H9 (cell line): Measurements from ENCODE around the gene BRAT1. TPM values are rescaled to one million over a fixed set of nuclear protein-coding genes. Genes with fewer than 3 reads are reported as not detected.

Experiments used
- DNase-seq: peaks from one replicate; pipeline ENCODE4 v3.0.0-alpha.2; 2017
- H2AFZ ChIP-seq: one replicate; pipeline ENCODE4 v1.6.1; 2013; ENCODE audit warnings: mild to moderate bottlenecking, low read length, control low read depth, moderate library complexity
- H2AK5ac ChIP-seq: 2 replicates; pipeline ENCODE4 v1.6.1; 2013; ENCODE audit warnings: low read length, control low read depth, mixed read lengths; ENCODE audit not compliant: insufficient read length
- H2BK120ac ChIP-seq: one replicate; pipeline ENCODE4 v1.6.1; 2013; ENCODE audit warnings: low read depth, mild to moderate bottlenecking, low read length, control low read depth, inconsistent platforms; ENCODE audit not compliant: poor library complexity, severe bottlenecking
- H2BK12ac ChIP-seq: 2 replicates; pipeline ENCODE4 v1.6.1; 2013; ENCODE audit warnings: low read length, control low read depth, mixed read lengths, low read depth; ENCODE audit not compliant: insufficient read length
- H2BK15ac ChIP-seq: 2 replicates; pipeline ENCODE4 v1.6.1; 2013; ENCODE audit warnings: low read depth, low read length, control low read depth
- H2BK20ac ChIP-seq: one replicate; pipeline ENCODE4 v1.6.1; 2013; ENCODE audit warnings: low read depth, mild to moderate bottlenecking, low read length, control low read depth, inconsistent platforms; ENCODE audit not compliant: poor library complexity, severe bottlenecking
- H2BK5ac ChIP-seq: 2 replicates; pipeline ENCODE4 v1.6.1; 2013; ENCODE audit warnings: low read length, control low read depth, mixed read lengths; ENCODE audit not compliant: insufficient read length
- H3K14ac ChIP-seq: 2 replicates; pipeline ENCODE4 v1.6.1; 2013; ENCODE audit warnings: low read length, control low read depth; ENCODE audit not compliant: insufficient read depth
- H3K18ac ChIP-seq: 2 replicates; pipeline ENCODE4 v1.6.1; 2013; ENCODE audit warnings: low read depth, mild to moderate bottlenecking, mixed read lengths, low read length, control low read depth; ENCODE audit not compliant: insufficient read length
- H3K23ac ChIP-seq: 2 replicates; pipeline ENCODE4 v1.6.1; 2013; ENCODE audit warnings: low read length, control low read depth, mixed read lengths, low read depth; ENCODE audit not compliant: insufficient read length
- H3K23me2 ChIP-seq: 2 replicates; pipeline ENCODE4 v1.6.1; 2013; ENCODE audit warnings: low read depth, mild to moderate bottlenecking, mixed read lengths, low read length, control low read depth; ENCODE audit not compliant: insufficient read length, poor library complexity, severe bottlenecking
- H3K27ac ChIP-seq: 2 replicates; pipeline ENCODE4 v1.5.1; 2013; ENCODE audit warnings: low read length, control low read depth, mixed read lengths, low read depth; ENCODE audit not compliant: insufficient read length
- H3K27me3 ChIP-seq: 2 replicates; pipeline ENCODE4 v1.6.1; 2013; ENCODE audit warnings: low read length, control low read depth, inconsistent platforms; ENCODE audit not compliant: insufficient read depth
- H3K4ac ChIP-seq: 2 replicates; pipeline ENCODE4 v1.6.1; 2013; ENCODE audit warnings: low read depth, mild to moderate bottlenecking, control low read depth, inconsistent platforms, low read length, moderate library complexity
- H3K4me1 ChIP-seq: 2 replicates; pipeline ENCODE4 v1.6.1; 2013; ENCODE audit warnings: low read length, control low read depth, inconsistent platforms; ENCODE audit not compliant: insufficient read depth
- H3K4me2 ChIP-seq: 2 replicates; pipeline ENCODE4 v1.6.1; 2013; ENCODE audit warnings: low read length, control low read depth, mixed read lengths; ENCODE audit not compliant: insufficient read length, insufficient read depth
- H3K56ac ChIP-seq: 2 replicates; pipeline ENCODE4 v1.6.1; 2013; ENCODE audit warnings: low read depth, mild to moderate bottlenecking, mixed read lengths, low read length, control low read depth; ENCODE audit not compliant: insufficient read length
- H3K79me1 ChIP-seq: 2 replicates; pipeline ENCODE4 v1.6.1; 2013; ENCODE audit warnings: low read depth, mild to moderate bottlenecking, moderate library complexity, low read length, control low read depth, inconsistent platforms; ENCODE audit not compliant: insufficient read depth, poor library complexity, severe bottlenecking
- H3K79me2 ChIP-seq: 2 replicates; pipeline ENCODE4 v1.6.1; 2013; ENCODE audit warnings: low read length, control low read depth, inconsistent platforms; ENCODE audit not compliant: insufficient read depth
- H3K9ac ChIP-seq: 2 replicates; pipeline ENCODE4 v1.6.1; 2013; ENCODE audit warnings: low read length, control low read depth, mixed read lengths; ENCODE audit not compliant: insufficient read length; ENCODE audit errors: extremely low read depth
- H3K9me3 ChIP-seq: one replicate; pipeline ENCODE4 v1.6.1; 2013; ENCODE audit warnings: low read depth, low read length, inconsistent platforms; ENCODE audit not compliant: control insufficient read depth
- H3T11ph ChIP-seq: one replicate; pipeline ENCODE4 v1.6.1; 2013; ENCODE audit warnings: mild to moderate bottlenecking, low read length, control low read depth, inconsistent platforms
- H4K20me1 ChIP-seq: one replicate; pipeline ENCODE4 v1.6.1; 2013; ENCODE audit not compliant: control insufficient read depth, insufficient read length, insufficient read depth
- H4K5ac ChIP-seq: 2 replicates; pipeline ENCODE4 v1.6.1; 2013; ENCODE audit warnings: low read depth, mild to moderate bottlenecking, mixed read lengths, low read length, control low read depth; ENCODE audit not compliant: insufficient read length
- H4K8ac ChIP-seq: replicated peaks from 2 replicates; pipeline ENCODE4 v1.6.1; 2013; ENCODE audit warnings: low read length, control low read depth, mixed read lengths, low read depth; ENCODE audit not compliant: insufficient read length
- H4K91ac ChIP-seq: 2 replicates; pipeline ENCODE4 v1.6.1; 2013; ENCODE audit warnings: low read depth, mild to moderate bottlenecking, moderate library complexity, mixed read lengths, low read length, control low read depth; ENCODE audit not compliant: insufficient read length
- H3K27ac Mint-ChIP-seq, 3 experiments: 2 replicates in 2 of 3; 3 replicates in 1 of 3; pipeline ENCODE4 v1.8.0; 2020 to 2021; ENCODE audit warnings: mixed read lengths in 3 of 3, mild to moderate bottlenecking in 1 of 3, moderate library complexity in 1 of 3
- H3K27me3 Mint-ChIP-seq: 2 replicates; pipeline ENCODE4 v1.8.0; 2021; ENCODE audit warnings: low read depth, mild to moderate bottlenecking, moderate library complexity, mixed read lengths
- H3K36me3 Mint-ChIP-seq, 3 experiments: 2 replicates in 2 of 3; 3 replicates in 1 of 3; pipeline ENCODE4 v1.8.0; 2020 to 2021; ENCODE audit warnings: low read depth in 3 of 3, mixed read lengths in 3 of 3; ENCODE audit not compliant: insufficient read depth in 1 of 3
- H3K4me1 Mint-ChIP-seq, 2 experiments: 2 replicates each; pipeline ENCODE4 v1.8.0; 2020; ENCODE audit warnings: mixed read lengths in 2 of 2
- H3K4me3 Mint-ChIP-seq, 2 experiments: 2 replicates in 1 of 2; 3 replicates in 1 of 2; pipeline ENCODE4 v1.8.0; 2020 to 2021; ENCODE audit warnings: mild to moderate bottlenecking in 2 of 2, mixed read lengths in 2 of 2, moderate library complexity in 1 of 2
- H3K9me3 Mint-ChIP-seq, 2 experiments: 2 replicates in 1 of 2; 3 replicates in 1 of 2; pipeline ENCODE4 v1.8.0; 2020; ENCODE audit warnings: mild to moderate bottlenecking in 2 of 2, mixed read lengths in 2 of 2, moderate library complexity in 1 of 2
- WGBS: extraction: QIAGEN DNeasy Blood & Tissue Kit; methylation state at CpG from one replicate; pipeline ENCODE4 v1.1.7; 2013; ENCODE audit warnings: missing lambda C conversion rate, low lambda C conversion rate, mixed read lengths; ENCODE audit not compliant: insufficient read length; ENCODE audit errors: extremely low coverage; 5-methylcytosine and 5-hydroxymethylcytosine counted together
- total RNA-seq: library from RNA; stranded (reverse); gene quantifications from 2 replicates; pipeline ENCODE4 v1.2.1, GENCODE V29; 2021
- TF ChIP-seq, protein P1 (sequence below): fragments of 200-600 bp; sonication (generic); conservative IDR thresholded peaks from 3 replicates; pipeline ENCODE4 v1.8.0; 2021; ENCODE audit warnings: antibody characterized with exemption, mild to moderate bottlenecking

The BRAT1 gene
- total RNA-seq, 1 experiment from 2014 or later = 41.2 TPM

DNA sequence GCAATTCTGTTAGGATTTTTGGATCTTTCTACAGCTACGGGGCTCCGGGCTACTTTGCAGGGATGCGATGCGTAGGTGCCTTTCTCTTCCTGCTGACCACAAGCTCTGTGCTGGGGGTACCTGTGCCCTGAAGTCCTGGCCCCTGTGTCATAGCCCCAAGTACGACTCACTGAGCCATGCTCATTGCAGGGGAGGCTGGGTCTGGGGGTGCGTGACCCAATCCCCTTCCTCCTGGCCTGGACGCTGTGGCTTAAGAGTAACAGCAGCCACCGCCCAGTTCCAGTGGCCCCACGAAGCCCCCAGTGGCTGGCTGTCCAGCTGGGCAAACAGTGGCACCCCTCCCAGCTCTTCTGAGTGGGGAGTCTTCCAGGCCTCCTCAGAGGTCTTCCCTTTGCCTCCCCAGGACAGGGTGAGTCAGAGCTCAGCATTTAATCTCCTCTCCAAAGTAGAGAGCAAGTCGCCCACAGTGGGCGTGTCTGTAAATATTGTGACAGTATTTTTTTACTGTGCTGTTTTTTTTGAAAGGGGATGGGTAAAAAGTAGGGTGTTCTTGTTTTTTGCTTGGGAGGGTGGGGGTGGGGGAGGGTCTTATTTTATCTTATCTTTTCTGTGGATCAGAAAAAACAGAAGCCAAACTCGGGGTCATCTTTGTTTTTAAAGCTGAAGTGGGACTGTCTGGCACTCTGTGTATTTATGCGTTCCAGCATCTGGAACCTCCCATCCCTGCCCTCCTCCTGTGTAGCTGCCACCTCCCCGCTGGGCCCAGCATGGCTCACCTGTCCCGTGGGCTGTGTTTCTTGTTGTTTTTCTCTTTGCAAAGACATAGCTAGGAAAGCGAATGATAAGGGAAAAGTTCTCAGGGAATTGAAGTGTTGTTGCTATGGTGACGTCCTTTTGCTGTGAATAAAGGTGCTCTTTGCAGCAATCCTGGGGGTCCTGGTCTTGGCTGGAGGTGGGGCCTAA lies 27.5 kb downstream of the BRAT1 start:
- no peak overlapping the region for H2BK12ac ChIP-seq
- no peak overlapping the region for H3T11ph ChIP-seq
- H3K79me2 ChIP-seq = no peaks in the 10 kb centered on the region
- H3K18ac ChIP-seq = no peak overlapping the region
- H3K27me3 ChIP-seq = no peaks in the 10 kb centered on the region
- H3K23ac ChIP-seq = no peak overlapping the region
- H3K9me3 ChIP-seq = no peaks in the 10 kb centered on the region
- no peak overlapping the region for H3K56ac ChIP-seq
- DNase-seq = no peak
- H3K4me1 Mint-ChIP-seq = peaks cover 31 to 40% of the 10 kb centered on the region in 2 experiments
- H3K9ac ChIP-seq = no peak overlapping the region
- TF ChIP-seq, protein P1, sequence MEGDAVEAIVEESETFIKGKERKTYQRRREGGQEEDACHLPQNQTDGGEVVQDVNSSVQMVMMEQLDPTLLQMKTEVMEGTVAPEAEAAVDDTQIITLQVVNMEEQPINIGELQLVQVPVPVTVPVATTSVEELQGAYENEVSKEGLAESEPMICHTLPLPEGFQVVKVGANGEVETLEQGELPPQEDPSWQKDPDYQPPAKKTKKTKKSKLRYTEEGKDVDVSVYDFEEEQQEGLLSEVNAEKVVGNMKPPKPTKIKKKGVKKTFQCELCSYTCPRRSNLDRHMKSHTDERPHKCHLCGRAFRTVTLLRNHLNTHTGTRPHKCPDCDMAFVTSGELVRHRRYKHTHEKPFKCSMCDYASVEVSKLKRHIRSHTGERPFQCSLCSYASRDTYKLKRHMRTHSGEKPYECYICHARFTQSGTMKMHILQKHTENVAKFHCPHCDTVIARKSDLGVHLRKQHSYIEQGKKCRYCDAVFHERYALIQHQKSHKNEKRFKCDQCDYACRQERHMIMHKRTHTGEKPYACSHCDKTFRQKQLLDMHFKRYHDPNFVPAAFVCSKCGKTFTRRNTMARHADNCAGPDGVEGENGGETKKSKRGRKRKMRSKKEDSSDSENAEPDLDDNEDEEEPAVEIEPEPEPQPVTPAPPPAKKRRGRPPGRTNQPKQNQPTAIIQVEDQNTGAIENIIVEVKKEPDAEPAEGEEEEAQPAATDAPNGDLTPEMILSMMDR = no peak
- H4K8ac ChIP-seq = no peak overlapping the region
- no peak overlapping the region for H3K4ac ChIP-seq
- H2BK5ac ChIP-seq = no peak overlapping the region
- H3K4me3 Mint-ChIP-seq = peak overlapping the region in 1 of 2 experiments; percentile 16; a peak in 1 of 5 replicates
- H3K4me2 ChIP-seq = no peak overlapping the region
- H3K4me1 ChIP-seq = no peaks in the 10 kb centered on the region; the same call in 1 of the 2 replicates
- H2BK15ac ChIP-seq = no peak overlapping the region
- no peak overlapping the region for H2AK5ac ChIP-seq
- peak overlapping the region in 2 of 3 experiments; percentile 93 to 95; a peak in 5 of 7 replicates for H3K27ac Mint-ChIP-seq
- H4K20me1 ChIP-seq = no peaks in the 10 kb centered on the region
- 0 out of 5 replicates have a peak, but pooled peaks cover 0 to 2% of the 10 kb centered on the region in 2 experiments for H3K9me3 Mint-ChIP-seq
- no peak overlapping the region for H2BK120ac ChIP-seq
- no peak overlapping the region for H4K91ac ChIP-seq
- no peak overlapping the region for H4K5ac ChIP-seq
- H3K27me3 Mint-ChIP-seq = no peaks in the 10 kb centered on the region
- H3K23me2 ChIP-seq = no peaks in the 10 kb centered on the region
- no peak overlapping the region for H2AFZ ChIP-seq
- no peaks in the 10 kb centered on the region for H3K79me1 ChIP-seq
- no peak overlapping the region for H3K27ac ChIP-seq
- H2BK20ac ChIP-seq = no peak overlapping the region
- H3K36me3 Mint-ChIP-seq = peaks cover 0 to 28% (median 28%) of the 10 kb centered on the region in 3 experiments; a peak in 6 of 7 replicates
- no CpG with 5 or more reads among the region's 17 CpGs for WGBS
- no peak overlapping the region for H3K14ac ChIP-seq
